H1 (cell line): Measurements from ENCODE around the gene PACC1. TPM values are rescaled to one million over a fixed set of nuclear protein-coding genes. Genes with fewer than 3 reads are reported as not detected.

ENCODE experiments used
- CTCF ChIA-PET: fragments of 300-600 bp; sonication (Branson Sonifier 250); formaldehyde crosslinking; loops from one replicate; lab custom pipeline; 2021; ENCODE audit not compliant: partially characterized antibody; lab: Charles Lee
- POLR2A ChIA-PET: fragments of 300-600 bp; sonication (Branson Sonifier 250); formaldehyde crosslinking; loops from one replicate; lab custom pipeline; 2021; ENCODE audit warnings: inconsistent platforms; ENCODE audit not compliant: partially characterized antibody; lab: Charles Lee
- DNase-seq, 2 experiments: peaks; one replicate each; pipeline versions ENCODE4 v3.0.0 to v3.0.0-alpha.2; 2010 to 2022; ENCODE audit warnings: low spot score in 2 of 2, low read depth in 1 of 2, mixed read lengths in 1 of 2
- FAIRE-seq: peaks from 2 replicates; lab custom pipeline; 2011; peaks lifted over from hg19 to GRCh38; lab: Jason Lieb, UNC
- H2AFZ ChIP-seq: 2 replicates; pipeline ENCODE4 v1.8.1; 2012; ENCODE audit warnings: low read length, inconsistent platforms
- H2AK5ac ChIP-seq: 2 replicates; pipeline ENCODE4 v1.6.1; 2013; ENCODE audit warnings: low read depth, low read length
- H2BK120ac ChIP-seq: replicated peaks from 2 replicates; pipeline ENCODE3; 2013; ENCODE audit warnings: low read depth, low read length, inconsistent platforms
- H2BK12ac ChIP-seq: 2 replicates; pipeline ENCODE4 v1.6.1; 2013; ENCODE audit warnings: low read depth, low read length
- H2BK15ac ChIP-seq: 2 replicates; pipeline ENCODE4 v1.6.1; 2013; ENCODE audit warnings: low read length
- H2BK20ac ChIP-seq: 2 replicates; pipeline ENCODE4 v1.6.1; 2013; ENCODE audit warnings: low read length
- H2BK5ac ChIP-seq: 2 replicates; pipeline ENCODE4 v1.6.1; 2013; ENCODE audit warnings: low read depth, low read length
- H3K14ac ChIP-seq: 2 replicates; pipeline ENCODE4 v1.6.1; 2013; ENCODE audit warnings: inconsistent platforms; ENCODE audit not compliant: insufficient read length
- H3K18ac ChIP-seq: 2 replicates; pipeline ENCODE4 v1.6.1; 2013; ENCODE audit warnings: low read length; ENCODE audit errors: extremely low read depth
- H3K23ac ChIP-seq: 2 replicates; pipeline ENCODE4 v1.6.1; 2013; ENCODE audit warnings: inconsistent platforms; ENCODE audit not compliant: insufficient read length
- H3K23me2 ChIP-seq: 2 replicates; pipeline ENCODE4 v1.6.1; 2013; ENCODE audit warnings: low read depth, low read length
- H3K27ac ChIP-seq: 2 replicates; pipeline ENCODE4 v1.6.1; 2011; ENCODE audit warnings: low read depth, low read length, inconsistent platforms
- H3K27me3 ChIP-seq, 4 experiments: replicated peaks in 1 of 4; 1 replicate in 1 of 4; 2 replicates in 3 of 4; pipeline versions ENCODE4 v1.6.1 to v1.8.1; 2011 to 2013; ENCODE audit warnings: low read length in 3 of 4, mild to moderate bottlenecking in 3 of 4, inconsistent platforms in 2 of 4, mixed read lengths in 2 of 4, moderate library complexity in 1 of 4; ENCODE audit not compliant: control insufficient read depth in 3 of 4, insufficient read depth in 3 of 4; ENCODE audit errors: extremely low read depth in 1 of 4
- H3K36me3 ChIP-seq, 4 experiments: 2 replicates each; pipeline versions ENCODE4 v1.6.1 to v1.8.1; 2011 to 2013; ENCODE audit warnings: mild to moderate bottlenecking in 4 of 4, low read length in 3 of 4, moderate library complexity in 2 of 4, control low read depth in 1 of 4, inconsistent platforms in 1 of 4; ENCODE audit not compliant: insufficient read depth in 4 of 4, control insufficient read depth in 2 of 4
- H3K4ac ChIP-seq: replicated peaks from 2 replicates; pipeline ENCODE3; 2013; ENCODE audit warnings: low read length, low read depth, mixed read lengths, inconsistent platforms; ENCODE audit not compliant: insufficient read length
- H3K4me1 ChIP-seq, 4 experiments: replicated peaks in 1 of 4; 1 replicate in 1 of 4; 2 replicates in 3 of 4; pipeline versions ENCODE4 v1.6.1 to v1.8.1; 2011 to 2013; ENCODE audit warnings: low read length in 3 of 4, inconsistent platforms in 2 of 4, mixed read lengths in 1 of 4; ENCODE audit not compliant: insufficient read depth in 4 of 4, control insufficient read depth in 3 of 4
- H3K4me2 ChIP-seq, 2 experiments: 2 replicates each; pipeline versions ENCODE4 v1.6.1 to v1.8.1; 2011 to 2013; ENCODE audit warnings: low read depth in 2 of 2, low read length in 2 of 2, control low read depth in 1 of 2, inconsistent platforms in 1 of 2, mild to moderate bottlenecking in 1 of 2; ENCODE audit not compliant: insufficient read depth in 1 of 2
- H3K4me3 ChIP-seq, 4 experiments: fragments of 200-600, 300-600 bp in 1 of 4; sonication (generic), shearing (Covaris generic), sonication (Bioruptor Twin) in 1 of 4; 2 replicates each; pipeline versions ENCODE4 v1.5.1 to v1.8.1; 2011 to 2016; ENCODE audit warnings: low read length in 4 of 4, low read depth in 3 of 4, control low read depth in 2 of 4, inconsistent platforms in 2 of 4, mild to moderate bottlenecking in 2 of 4, mixed read lengths in 1 of 4, moderate library complexity in 1 of 4; ENCODE audit not compliant: insufficient read depth in 2 of 4; ENCODE audit errors: extremely low read depth in 1 of 4
- H3K56ac ChIP-seq: replicated peaks from 2 replicates; pipeline ENCODE3; 2013; ENCODE audit warnings: low read depth, mild to moderate bottlenecking, mixed read lengths, low read length, inconsistent platforms; ENCODE audit not compliant: insufficient read length
- H3K79me1 ChIP-seq: 2 replicates; pipeline ENCODE4 v1.6.1; 2013; ENCODE audit warnings: low read depth, low read length, control low read depth
- H3K79me2 ChIP-seq, 2 experiments: 2 replicates each; pipeline versions ENCODE4 v1.6.1 to v1.8.1; 2012 to 2013; ENCODE audit warnings: low read length in 2 of 2, mild to moderate bottlenecking in 2 of 2, inconsistent platforms in 1 of 2; ENCODE audit not compliant: insufficient read depth in 2 of 2, control insufficient read depth in 1 of 2
- H3K9ac ChIP-seq, 4 experiments: replicated peaks in 1 of 4; 1 replicate in 1 of 4; 2 replicates in 3 of 4; pipeline versions ENCODE4 v1.6.1 to v1.8.1; 2011 to 2013; ENCODE audit warnings: low read depth in 3 of 4, low read length in 3 of 4, control low read depth in 2 of 4, mild to moderate bottlenecking in 2 of 4, moderate library complexity in 2 of 4, inconsistent platforms in 1 of 4; ENCODE audit errors: extremely low read depth in 1 of 4
- H3K9me3 ChIP-seq, 2 experiments: 2 replicates each; pipeline versions ENCODE4 v1.6.1 to v1.8.1; 2012 to 2013; ENCODE audit warnings: mild to moderate bottlenecking in 2 of 2, moderate library complexity in 2 of 2, control low read depth in 1 of 2, inconsistent platforms in 1 of 2, low read depth in 1 of 2, low read length in 1 of 2, mixed read lengths in 1 of 2; ENCODE audit not compliant: insufficient read depth in 2 of 2
- H4K20me1 ChIP-seq, 2 experiments: replicated peaks in 1 of 2; 2 replicates each; pipeline versions ENCODE3 to v1.8.1; 2011 to 2013; ENCODE audit warnings: inconsistent platforms in 2 of 2, low read length in 2 of 2, mild to moderate bottlenecking in 1 of 2; ENCODE audit not compliant: insufficient read depth in 2 of 2, control insufficient read depth in 1 of 2
- H4K5ac ChIP-seq: 2 replicates; pipeline ENCODE4 v1.6.1; 2013; ENCODE audit warnings: low read length, low read depth, mixed read lengths, inconsistent platforms; ENCODE audit not compliant: insufficient read length
- H4K8ac ChIP-seq: 2 replicates; pipeline ENCODE4 v1.8.0; 2013; ENCODE audit warnings: mild to moderate bottlenecking, moderate library complexity, low read length, inconsistent platforms; ENCODE audit not compliant: insufficient read depth; ENCODE audit errors: extremely low read depth
- H4K91ac ChIP-seq: replicated peaks from 2 replicates; pipeline ENCODE3; 2013; ENCODE audit warnings: low read length, mixed read lengths, inconsistent platforms; ENCODE audit not compliant: insufficient read length
- ATF2 ChIP-seq: IDR thresholded peaks from 2 replicates; pipeline ENCODE4 v1.6.1; 2012; ENCODE audit warnings: low read length, inconsistent platforms
- CHD2 ChIP-seq: IDR thresholded peaks from 2 replicates; pipeline ENCODE4 v1.6.1; 2012; ENCODE audit warnings: low read length, improper control_type of control experiment
- GTF2F1 ChIP-seq: IDR thresholded peaks from 2 replicates; pipeline ENCODE4 v1.6.1; 2012; ENCODE audit warnings: low read depth, low read length, improper control_type of control experiment, borderline replicate concordance
- POLR2A ChIP-seq, 2 experiments: IDR thresholded peaks; 1 replicate in 1 of 2; 2 replicates in 1 of 2; pipeline ENCODE4 v1.6.1; 2011; ENCODE audit warnings: low read depth in 2 of 2, low read length in 2 of 2, mild to moderate bottlenecking in 2 of 2; ENCODE audit errors: control extremely low read depth in 1 of 2
- POLR2AphosphoS5 ChIP-seq: IDR thresholded peaks from 2 replicates; pipeline ENCODE4 v1.6.1; 2011; ENCODE audit warnings: low read depth, low read length
- RBBP5 ChIP-seq: IDR thresholded peaks from 2 replicates; pipeline ENCODE4 v1.7.1; 2012; ENCODE audit warnings: low read depth, mild to moderate bottlenecking, inconsistent platforms, low read length, moderate library complexity, borderline replicate concordance
- RXRA ChIP-seq: IDR thresholded peaks from 2 replicates; pipeline ENCODE4 v1.6.1; 2011; ENCODE audit warnings: low read depth, mild to moderate bottlenecking, low read length, moderate library complexity; ENCODE audit not compliant: insufficient read depth
- SP2 ChIP-seq: IDR thresholded peaks from 2 replicates; pipeline ENCODE4 v1.6.1; 2012; ENCODE audit warnings: mild to moderate bottlenecking, low read length, inconsistent platforms
- WGBS, 2 experiments: shearing (Covaris generic) in 1 of 2; methylation state at CpG; one replicate each; pipeline versions ENCODE4 v1.1.6 to v1.1.7; 2013 to 2015; ENCODE audit warnings: low lambda C conversion rate in 2 of 2, mixed read lengths in 2 of 2, inconsistent platforms in 1 of 2, low coverage in 1 of 2, missing lambda C conversion rate in 1 of 2; ENCODE audit not compliant: insufficient replicate concordance in 2 of 2, insufficient coverage in 1 of 2, insufficient read length in 1 of 2; ENCODE audit errors: extremely low coverage in 1 of 2, missing lambda C conversion rate in 1 of 2; 5-methylcytosine and 5-hydroxymethylcytosine counted together
- polyA plus RNA-seq, 7 experiments: library from polyadenylated mRNA; depleted of rRNA in 3 of 7; stranded (reverse) in 5 of 7; unstranded in 2 of 7; fragments of >200 nt in 5 of 7; fragments of 200-250 nt in 2 of 7; gene quantifications; 1 replicate in 5 of 7; 2 replicates in 1 of 7; 4 replicates in 1 of 7; pipeline versions ENCODE4 v1.2.1 to v1.2.3, GENCODE V29; 2011 to 2013; ENCODE audit warnings: missing spikeins in 2 of 7, mixed read lengths in 2 of 7
- total RNA-seq: library from RNA; stranded (reverse); fragmentation: NEBNext Ultra II Directional; extraction: Animal tissue kit (Norgen Biotek cat#: 25700); gene quantifications from 2 replicates; pipeline ENCODE4 v1.2.1, GENCODE V29; 2021
- TF ChIP-seq, protein P1 (sequence below): IDR thresholded peaks from 2 replicates; pipeline ENCODE4 v1.6.1; 2011; ENCODE audit warnings: low read depth, mild to moderate bottlenecking, low read length; ENCODE audit not compliant: insufficient read depth

The PACC1 gene
- total and polyA plus RNA-seq, 2 of the 8 experiments (the other 6 are each of a cell fraction or from before 2014, with no cell fraction given): 18.8 to 23.5 TPM

DNA sequence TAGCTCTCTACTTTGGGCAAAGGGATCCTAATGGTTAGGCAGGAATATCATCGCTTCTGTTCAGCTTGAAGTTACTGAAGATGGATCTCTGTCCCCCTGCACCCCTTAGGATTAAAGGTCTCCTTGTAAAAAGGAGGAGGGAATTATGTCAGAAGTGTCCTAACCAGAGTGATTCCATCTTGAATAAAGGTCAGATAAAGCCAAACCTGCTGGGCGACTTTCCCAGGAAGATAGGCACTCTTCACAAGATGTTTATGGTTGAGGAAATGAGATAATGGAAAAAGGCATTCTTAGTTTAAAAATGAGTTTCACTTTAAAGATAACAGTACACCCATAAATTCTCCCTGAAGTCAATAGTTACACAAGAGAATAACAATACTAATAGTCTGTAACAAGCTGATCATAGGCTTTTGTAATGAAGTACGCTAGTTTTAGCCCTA is 16.3 kb upstream of the PACC1 start:
- no peak for FAIRE-seq
- ChIA-PET POLR2A (interaction anchor here (0.9 to 1.5 kb wide), 3 partner anchors 16 to 180 kb away, joined by 3 to 4 read pairs (median 4); partner anchors contain the start of genes ATF3 and PACC1), CTCF (interaction anchor here (0.5 to 7.8 kb wide), 2 partner anchors 24 to 25 kb away, joined by 5 to 71 read pairs; no protein-coding TSS in a partner anchor)

More for the DNA sequence above, 16.3 kb upstream of the PACC1 start:
- Histone ChIP-seq H2BK20ac (no peak overlapping the region), H3K4me1 (peaks cover 3 to 5% (median 3%) of the 10 kb centered on the region in 4 experiments; a peak in 3 of 7 replicates), H3K9ac (no peak overlapping the region), H4K5ac (no peak overlapping the region), H2BK120ac (no peak overlapping the region), H4K20me1 (no peaks in the 10 kb centered on the region), H2AFZ (no peak overlapping the region), H4K8ac (no peak overlapping the region), H3K23me2 (peaks cover 2% of the 10 kb centered on the region; the same call in 1 of the 2 replicates), H4K91ac (no peak overlapping the region), H2BK15ac (no peak overlapping the region), H3K4ac (no peak overlapping the region), H3K9me3 (no peaks in the 10 kb centered on the region), H2BK12ac (no peak overlapping the region), H3K79me2 (no peaks in the 10 kb centered on the region; a peak in 1 of 4 replicates), H2BK5ac (no peak overlapping the region), H3K56ac (no peak overlapping the region), H2AK5ac (no peak overlapping the region), H3K14ac (no peak overlapping the region), H3K27ac (no peak overlapping the region), H3K79me1 (no peaks in the 10 kb centered on the region; the same call in 1 of the 2 replicates), H3K36me3 (no peaks in the 10 kb centered on the region), H3K18ac (no peak overlapping the region), H3K4me2 (no peak overlapping the region), H3K27me3 (no peaks in the 10 kb centered on the region; a peak in 2 of 7 replicates), H3K23ac (no peak overlapping the region), H3K4me3 (no peak overlapping the region)
- TF ChIP-seq SP2 (no peak), RBBP5 (no peak), CHD2 (no peak), POLR2A (IDR thresholded peaks at IDR 0.05; ENCODE audit: control extremely low read depth in 1 of 2, low read depth in 2 of 2, low read length in 2 of 2) (no peak), POLR2AphosphoS5 (no peak), RXRA (no peak), GTF2F1 (no peak), ATF2 (no peak)
- TF ChIP-seq, protein P1, sequence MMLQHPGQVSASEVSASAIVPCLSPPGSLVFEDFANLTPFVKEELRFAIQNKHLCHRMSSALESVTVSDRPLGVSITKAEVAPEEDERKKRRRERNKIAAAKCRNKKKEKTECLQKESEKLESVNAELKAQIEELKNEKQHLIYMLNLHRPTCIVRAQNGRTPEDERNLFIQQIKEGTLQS: no peak
- 84% methylated on average over 3 of the region's 3 CpGs; no CpG with 5 or more reads in 1 of the 2 experiments for WGBS, 2 experiments
- no peak for DNase-seq
